Esophagus muscularis mucosa (tissue), 3 donors: ENCODE measurements around the gene DNAH9.

Source experiments
- POLR2AphosphoS5 ChIP-seq, 2 donors: sonication (generic); formaldehyde crosslinking; IDR thresholded peaks; one replicate each; pipeline ENCODE4 v1.6.1; 2017; ENCODE audit warnings: antibody characterized with exemption in 2 of 2
- TF ChIP-seq, protein P1 (sequence below), 3 experiments: fragments of 200-600 bp in 2 of 3; fragments of 450-650 bp in 1 of 3; sonication (generic) in 2 of 3; IDR thresholded peaks; one replicate each; pipeline ENCODE4 v1.5.1; 2017 to 2019; ENCODE audit warnings: antibody characterized with exemption in 3 of 3, mild to moderate bottlenecking in 2 of 3, moderate library complexity in 1 of 3

GRCh38 chr17:11744696-11745095 lies 146.4 kb downstream of the DNAH9 start:
- TF ChIP-seq POLR2AphosphoS5 (IDR thresholded peaks at IDR 0.05): no peak
- TF ChIP-seq, protein P1, sequence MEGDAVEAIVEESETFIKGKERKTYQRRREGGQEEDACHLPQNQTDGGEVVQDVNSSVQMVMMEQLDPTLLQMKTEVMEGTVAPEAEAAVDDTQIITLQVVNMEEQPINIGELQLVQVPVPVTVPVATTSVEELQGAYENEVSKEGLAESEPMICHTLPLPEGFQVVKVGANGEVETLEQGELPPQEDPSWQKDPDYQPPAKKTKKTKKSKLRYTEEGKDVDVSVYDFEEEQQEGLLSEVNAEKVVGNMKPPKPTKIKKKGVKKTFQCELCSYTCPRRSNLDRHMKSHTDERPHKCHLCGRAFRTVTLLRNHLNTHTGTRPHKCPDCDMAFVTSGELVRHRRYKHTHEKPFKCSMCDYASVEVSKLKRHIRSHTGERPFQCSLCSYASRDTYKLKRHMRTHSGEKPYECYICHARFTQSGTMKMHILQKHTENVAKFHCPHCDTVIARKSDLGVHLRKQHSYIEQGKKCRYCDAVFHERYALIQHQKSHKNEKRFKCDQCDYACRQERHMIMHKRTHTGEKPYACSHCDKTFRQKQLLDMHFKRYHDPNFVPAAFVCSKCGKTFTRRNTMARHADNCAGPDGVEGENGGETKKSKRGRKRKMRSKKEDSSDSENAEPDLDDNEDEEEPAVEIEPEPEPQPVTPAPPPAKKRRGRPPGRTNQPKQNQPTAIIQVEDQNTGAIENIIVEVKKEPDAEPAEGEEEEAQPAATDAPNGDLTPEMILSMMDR (IDR thresholded peaks at IDR 0.05): no peak
